HFFc6 (cell line): ENCODE data around the gene KRTAP5-3. TPM values are rescaled to one million over a fixed set of nuclear protein-coding genes. Genes with fewer than 3 reads are reported as not detected.

Experiments used
- DNase-seq: peaks from one replicate; pipeline ENCODE4 v3.0.0-alpha.2; 2018
- H3K27ac Mint-ChIP-seq: 2 replicates; pipeline ENCODE4 v1.8.0; 2020; ENCODE audit warnings: mild to moderate bottlenecking, mixed read lengths
- H3K27me3 Mint-ChIP-seq: 2 replicates; pipeline ENCODE4 v1.8.0; 2021; ENCODE audit warnings: mild to moderate bottlenecking, moderate library complexity, mixed read lengths; ENCODE audit not compliant: insufficient read depth
- H3K36me3 Mint-ChIP-seq: 2 replicates; pipeline ENCODE4 v1.8.0; 2021; ENCODE audit warnings: low read depth, mixed read lengths
- H3K4me1 Mint-ChIP-seq: 2 replicates; pipeline ENCODE4 v1.8.0; 2020; ENCODE audit warnings: low read depth, mixed read lengths
- H3K4me3 Mint-ChIP-seq: 2 replicates; pipeline ENCODE4 v1.8.0; 2020; ENCODE audit warnings: mild to moderate bottlenecking, moderate library complexity, mixed read lengths
- H3K9me3 Mint-ChIP-seq: 2 replicates; pipeline ENCODE4 v1.8.0; 2020; ENCODE audit warnings: mild to moderate bottlenecking, mixed read lengths
- CTCF ChIP-seq: fragments of 200-600 bp; sonication (generic); IDR thresholded peaks from 2 replicates; pipeline ENCODE4 v1.5.0; 2021; ENCODE audit warnings: antibody characterized with exemption, mild to moderate bottlenecking
- total RNA-seq, 6 experiments: library from RNA; stranded (reverse); fragmentation: NEBNext Ultra II Directional; extraction: Animal tissue kit (Norgen Biotek cat#: 25700); gene quantifications; 2 replicates in 1 of 6; 3 replicates in 5 of 6; pipeline ENCODE4 v1.2.3, GENCODE V29; 2021

The KRTAP5-3 gene
- total RNA-seq, 6 experiments from 2014 or later = not detected

- no peak overlapping the region for H3K4me3 Mint-ChIP-seq
- H3K9me3 Mint-ChIP-seq = no peaks in the 10 kb centered on the region
- H3K27me3 Mint-ChIP-seq = peaks cover 52% of the 10 kb centered on the region
- DNase-seq = no peak
- no peaks in the 10 kb centered on the region for H3K4me1 Mint-ChIP-seq
- no peak for TF ChIP-seq CTCF
- no peak overlapping the region for H3K27ac Mint-ChIP-seq
- no peaks in the 10 kb centered on the region for H3K36me3 Mint-ChIP-seq
Measured at GRCh38 chr11:1653541-1654387, 45.5 kb upstream of the KRTAP5-3 start.

GRCh38 chr11:1652771-1653540, 44.7 kb upstream of the KRTAP5-3 start:
- peak; percentile 100 for TF ChIP-seq CTCF
- peaks cover 53% of the 10 kb centered on the region for H3K27me3 Mint-ChIP-seq
- no peaks in the 10 kb centered on the region for H3K9me3 Mint-ChIP-seq
- no peak overlapping the region for H3K4me3 Mint-ChIP-seq
- H3K4me1 Mint-ChIP-seq = no peaks in the 10 kb centered on the region
- DNase-seq = peak; percentile 38
- H3K27ac Mint-ChIP-seq = no peak overlapping the region
- H3K36me3 Mint-ChIP-seq = no peaks in the 10 kb centered on the region

- TF ChIP-seq CTCF = no peak
Measured at GRCh38 chr11:1652442-1652770, 44.1 kb upstream of the KRTAP5-3 start.

GRCh38 chr11:1652026-1652425, 43.8 kb upstream of the KRTAP5-3 start:
- H3K9me3 Mint-ChIP-seq = no peaks in the 10 kb centered on the region
- H3K36me3 Mint-ChIP-seq = no peaks in the 10 kb centered on the region
- H3K27me3 Mint-ChIP-seq = peaks cover 46% of the 10 kb centered on the region
- no peaks in the 10 kb centered on the region for H3K4me1 Mint-ChIP-seq
- no peak for DNase-seq
- no peak overlapping the region for H3K4me3 Mint-ChIP-seq
- no peak for TF ChIP-seq CTCF
- H3K27ac Mint-ChIP-seq = no peak overlapping the region

More at GRCh38 chr11:1652442-1652770, 44.1 kb upstream of the KRTAP5-3 start:
- no peak for DNase-seq
- no peaks in the 10 kb centered on the region for H3K9me3 Mint-ChIP-seq
- H3K36me3 Mint-ChIP-seq = no peaks in the 10 kb centered on the region
- no peak overlapping the region for H3K27ac Mint-ChIP-seq
- H3K27me3 Mint-ChIP-seq = peaks cover 49% of the 10 kb centered on the region
- no peaks in the 10 kb centered on the region for H3K4me1 Mint-ChIP-seq
- no peak overlapping the region for H3K4me3 Mint-ChIP-seq

GRCh38 chr11:1651411-1651980, 43.2 kb upstream of the KRTAP5-3 start:
- H3K4me3 Mint-ChIP-seq = no peak overlapping the region
- no peaks in the 10 kb centered on the region for H3K9me3 Mint-ChIP-seq
- no peaks in the 10 kb centered on the region for H3K36me3 Mint-ChIP-seq
- TF ChIP-seq CTCF = no peak
- no peak for DNase-seq
- H3K27me3 Mint-ChIP-seq = peaks cover 43% of the 10 kb centered on the region
- H3K4me1 Mint-ChIP-seq = no peaks in the 10 kb centered on the region
- H3K27ac Mint-ChIP-seq = no peak overlapping the region
